Pancreas (tissue), 10 donors: ENCODE results near the gene DAZAP2. TPM values are rescaled to one million over a fixed set of nuclear protein-coding genes. Genes with fewer than 3 reads are reported as not detected.
A peak's percentile ranks its signal among the peaks of the same experiment; 100 is the strongest.
"Not testable (repeated sequence)": the region's sequence is repeated elsewhere in the genome, so short reads cannot be mapped to it uniquely, and the experiment has no call there.

Source experiments
- ATAC-seq, 4 donors: fragments of 200-7000 bp; cut with Tn5 transposase; one replicate each; pipeline versions ENCODE4 v1.8.0 to v1.9.1; 2020; ENCODE audit warnings: mild to moderate bottlenecking in 4 of 4, moderate library complexity in 4 of 4
- DNase-seq, 6 donors: peaks; one replicate each; pipeline ENCODE4 v3.0.0-alpha.2; 2020
- FAIRE-seq: peaks from 2 replicates; lab custom pipeline; 2012; peaks lifted over from hg19 to GRCh38; lab: Jason Lieb, UNC
- H3K27ac ChIP-seq, 4 donors: fragments of 200-600 bp; sonication (generic); 1 replicate in 3 of 4; 2 replicates in 1 of 4; pipeline versions ENCODE4 v1.5.0 to v1.8.0; 2020
- H3K27me3 ChIP-seq, 4 donors: fragments of 200-600 bp; one replicate each; pipeline ENCODE4 v1.8.0; 2021
- H3K36me3 ChIP-seq, 3 donors: fragments of 200-600 bp; sonication (generic) in 1 of 3; one replicate each; pipeline versions ENCODE4 v1.5.0 to v1.8.0; 2020 to 2021
- H3K4me1 ChIP-seq, 3 donors: fragments of 200-600 bp; one replicate each; pipeline ENCODE4 v1.8.0; 2021
- H3K4me3 ChIP-seq, 4 donors: fragments of 200-600 bp; sonication (generic) in 2 of 4; one replicate each; pipeline versions ENCODE4 v1.5.0 to v1.8.0; 2020 to 2021
- H3K9me3 ChIP-seq, 4 donors: fragments of 200-600 bp; one replicate each; pipeline ENCODE4 v1.8.0; 2021
- whole genome bisulfite sequencing, 2 donors: extraction: QIAGEN DNeasy Blood & Tissue Kit; methylation state at CpG; one replicate each; pipeline ENCODE4 v1.1.7; 2013; 5-methylcytosine and 5-hydroxymethylcytosine counted together
- intact Hi-C, 3 donors: fragments of 100-400 bp; cut with DNase I; formaldehyde crosslinking; loops; one replicate each; pipeline versions ENCODE4 v1.11.1 to v1.14.2; 2022
- polyA plus RNA-seq, 2 donors: library from polyadenylated mRNA; stranded (reverse); fragments of 200-250 nt; gene quantifications; one replicate each; pipeline ENCODE4 v1.2.3, GENCODE V29; 2013
- total RNA-seq, 6 donors: library from RNA; stranded (reverse); fragmentation: NEBNext Ultra II Directional in 4 of 6; extraction: Animal tissue kit (Norgen Biotek cat#: 25700) in 4 of 6; gene quantifications; one replicate each; pipeline versions ENCODE4 v1.2.1 to v1.2.4, GENCODE V29; 2021 to 2023
- TF ChIP-seq, protein P1 (sequence below), 4 donors: fragments of 200-600 bp; sonication (generic) in 3 of 4; IDR thresholded peaks; one replicate each; pipeline versions ENCODE4 v1.5.0 to v1.8.0; 2021; ENCODE audit warnings: antibody characterized with exemption in 4 of 4
- donor health status: healthy with polysubstance abuse.
- donor health status: DM: no; HTN: no; CAD: no; lungs with moderate emphysema.
- donor health status: DM: no; HTN: no; CAD: no.
- donor health status: control.
- donor health status: control.
- donor health status: Bipolar disorder and iron deficiency.
- donor health status: DM: yes; HTN: yes; CAD: no.
- donor health status: DM: no; HTN: no; CAD: no.
- donor health status: DM: no; HTN: no; CAD: no.
- donor health status: DM: yes; HTN: yes; CAD: no.

The DAZAP2 gene
- total and polyA plus RNA-seq, 8 donors = 43.1 to 123 (median 63.6) TPM

- ATAC-seq (no peak), DNase-seq (no peak), FAIRE-seq (no peak)
- H3K36me3 ChIP-seq = no peaks in the 10 kb centered on the region
- TF ChIP-seq, protein P1, sequence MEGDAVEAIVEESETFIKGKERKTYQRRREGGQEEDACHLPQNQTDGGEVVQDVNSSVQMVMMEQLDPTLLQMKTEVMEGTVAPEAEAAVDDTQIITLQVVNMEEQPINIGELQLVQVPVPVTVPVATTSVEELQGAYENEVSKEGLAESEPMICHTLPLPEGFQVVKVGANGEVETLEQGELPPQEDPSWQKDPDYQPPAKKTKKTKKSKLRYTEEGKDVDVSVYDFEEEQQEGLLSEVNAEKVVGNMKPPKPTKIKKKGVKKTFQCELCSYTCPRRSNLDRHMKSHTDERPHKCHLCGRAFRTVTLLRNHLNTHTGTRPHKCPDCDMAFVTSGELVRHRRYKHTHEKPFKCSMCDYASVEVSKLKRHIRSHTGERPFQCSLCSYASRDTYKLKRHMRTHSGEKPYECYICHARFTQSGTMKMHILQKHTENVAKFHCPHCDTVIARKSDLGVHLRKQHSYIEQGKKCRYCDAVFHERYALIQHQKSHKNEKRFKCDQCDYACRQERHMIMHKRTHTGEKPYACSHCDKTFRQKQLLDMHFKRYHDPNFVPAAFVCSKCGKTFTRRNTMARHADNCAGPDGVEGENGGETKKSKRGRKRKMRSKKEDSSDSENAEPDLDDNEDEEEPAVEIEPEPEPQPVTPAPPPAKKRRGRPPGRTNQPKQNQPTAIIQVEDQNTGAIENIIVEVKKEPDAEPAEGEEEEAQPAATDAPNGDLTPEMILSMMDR (IDR thresholded peaks at IDR 0.05) = no peak
- no peaks in the 10 kb centered on the region for H3K9me3 ChIP-seq
- no peak overlapping the region for H3K27ac ChIP-seq
- H3K4me1 ChIP-seq = no peaks in the 10 kb centered on the region
- H3K27me3 ChIP-seq = no peaks in the 10 kb centered on the region
- no peak overlapping the region for H3K4me3 ChIP-seq
- WGBS, 2 donors = 65 to 84% methylated on average over 1 of the region's 1 CpG
- intact Hi-C loops = no loop called here
These were observed 47.2 kb downstream of the DAZAP2 start for GRCh38 chr12:51285843-51286242.

DNA sequence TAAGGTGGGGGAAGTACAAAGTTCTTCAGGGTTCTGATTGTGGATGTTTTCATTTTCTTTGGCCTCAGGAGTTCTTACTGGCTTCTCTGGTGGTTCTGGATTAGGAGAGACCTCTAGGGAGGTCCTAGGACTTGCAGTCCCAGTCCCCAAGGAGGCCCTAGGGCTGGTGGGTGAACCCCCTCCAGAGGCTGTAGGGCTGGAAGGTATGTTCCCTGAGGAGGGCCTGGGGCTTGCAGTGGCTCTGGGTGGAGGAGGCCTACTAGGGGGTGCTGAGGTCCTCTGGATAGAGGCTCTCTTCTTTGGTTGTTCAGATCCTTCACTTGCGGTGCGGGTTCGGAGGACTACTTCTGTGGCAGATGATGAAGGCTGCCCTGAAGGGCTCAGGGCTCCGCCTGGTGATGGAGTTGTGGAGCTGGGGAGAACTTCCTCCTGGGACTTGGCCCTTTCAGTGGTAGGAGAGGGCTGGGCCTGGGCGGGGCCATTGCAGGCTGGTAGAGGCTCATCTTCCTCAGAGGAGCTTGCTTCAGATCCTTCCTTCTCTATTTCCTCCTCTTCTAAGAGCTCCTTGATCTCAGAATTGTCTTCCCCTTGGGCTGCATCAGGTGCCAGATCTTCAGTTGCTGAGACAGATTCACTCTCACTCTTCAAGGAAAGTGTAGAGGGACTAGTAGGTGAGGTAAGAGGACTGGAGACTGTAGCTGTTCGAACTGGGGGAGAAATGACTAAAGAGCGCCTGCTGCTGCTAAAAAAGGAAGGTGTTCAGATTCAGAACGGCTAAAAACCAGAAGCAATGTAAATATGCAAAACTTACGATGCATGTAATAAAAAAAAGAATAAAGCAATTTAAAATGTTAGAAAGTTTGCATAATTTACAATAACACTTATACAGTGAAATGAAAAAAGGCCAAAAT lies 53.2 kb downstream of the DAZAP2 start:
- H3K4me3 ChIP-seq, intact Hi-C loops, H3K4me1 ChIP-seq, H3K27me3 ChIP-seq, H3K27ac ChIP-seq, FAIRE-seq, H3K9me3 ChIP-seq, DNase-seq, H3K36me3 ChIP-seq: not testable (repeated sequence)
- ATAC-seq = peak in 2 of 4 donors; percentile 69 to 74
- WGBS, 2 donors = 81 to 83% methylated on average over 8 to 9 of the region's 9 CpGs

Other genes starting within 250 kb of the DAZAP2 start
- gene SLC11A2, start 212.4 kb upstream of the DAZAP2 start, total RNA-seq = 10 to 100 TPM; 24.3 to 52.9 (median 38.8) TPM
- 10 to 100 TPM; 19.1 to 26.6 TPM for gene SLC11A2, start 212.4 kb upstream of the DAZAP2 start, polyA plus RNA-seq
- 10 to 100 TPM; 34.3 to 59.1 (median 49.8) TPM for gene LETMD1, start 190.5 kb upstream of the DAZAP2 start, total RNA-seq
- 10 to 100 TPM; 45.2 to 59.5 TPM for gene LETMD1, start 190.5 kb upstream of the DAZAP2 start, polyA plus RNA-seq
- gene CSRNP2, start 155.2 kb upstream of the DAZAP2 start, total RNA-seq = 10 to 100 TPM in 5 of 6 donors, 1 to 10 TPM in 1; 8.2 to 15.1 (median 10.9) TPM
- 10 to 100 TPM in 1 of 2 donors, 1 to 10 TPM in 1; 9.2 to 10.4 TPM for gene CSRNP2, start 155.2 kb upstream of the DAZAP2 start, polyA plus RNA-seq
- 10 to 100 TPM in 2 of 6 donors, 1 to 10 TPM in 4; 7.2 to 15.3 (median 9.1) TPM for gene TFCP2, start 65.7 kb upstream of the DAZAP2 start, total RNA-seq
- gene TFCP2, start 65.7 kb upstream of the DAZAP2 start, polyA plus RNA-seq = 1 to 10 TPM; 6.7 to 9.7 TPM
- gene POU6F1, start 20.8 kb upstream of the DAZAP2 start, total RNA-seq = 1 to 10 TPM; 4.8 to 7.6 (median 6.3) TPM
- 10 to 100 TPM; 11.1 to 12.9 TPM for gene POU6F1, start 20.8 kb upstream of the DAZAP2 start, polyA plus RNA-seq
- gene SMAGP, start 31.6 kb downstream of the DAZAP2 start, total RNA-seq = 1 to 10 TPM; 3.4 to 9.7 (median 7.2) TPM
- 1 to 10 TPM; 4.9 to 6.4 TPM for gene SMAGP, start 31.6 kb downstream of the DAZAP2 start, polyA plus RNA-seq
- gene BIN2, start 85.3 kb downstream of the DAZAP2 start, total RNA-seq = 1 to 10 TPM in 3 of 6 donors, under 1 TPM in 3; 0.56 to 6.0 (median 1.2) TPM
- 1 to 10 TPM in 1 of 2 donors, under 1 TPM in 1; 0.75 to 1.1 TPM for gene BIN2, start 85.3 kb downstream of the DAZAP2 start, polyA plus RNA-seq
- not detected for gene CELA1, start 107.9 kb downstream of the DAZAP2 start, total RNA-seq
- gene CELA1, start 107.9 kb downstream of the DAZAP2 start, polyA plus RNA-seq = not detected
- 10 to 100 TPM in 3 of 6 donors, 1 to 10 TPM in 3; 8.9 to 16.6 (median 10.6) TPM for gene GALNT6, start 152.6 kb downstream of the DAZAP2 start, total RNA-seq
- gene GALNT6, start 152.6 kb downstream of the DAZAP2 start, polyA plus RNA-seq = 1 to 10 TPM; 2.7 to 5.4 TPM
- gene SLC4A8, start 186.0 kb downstream of the DAZAP2 start, total RNA-seq = 1 to 10 TPM; 1.0 to 3.1 (median 2.7) TPM
- gene SLC4A8, start 186.0 kb downstream of the DAZAP2 start, polyA plus RNA-seq = 1 to 10 TPM; 1.4 to 5.5 TPM